Keratinocyte (primary cell): ENCODE data around the gene CNN3. TPM values are rescaled to one million over a fixed set of nuclear protein-coding genes. Genes with fewer than 3 reads are reported as not detected.

Experiments used
- DNase-seq: peaks from one replicate; pipeline ENCODE4 v3.0.0-alpha.2; 2011; ENCODE audit warnings: low read depth, missing footprints, low spot score
- FAIRE-seq: peaks from 2 replicates; lab custom pipeline; 2011; peaks lifted over from hg19 to GRCh38; lab: Jason Lieb, UNC
- H2AFZ ChIP-seq: 2 replicates; pipeline ENCODE4 v1.6.0; 2012; ENCODE audit warnings: low read length, control low read depth, inconsistent platforms; ENCODE audit not compliant: control insufficient read depth
- H3K27ac ChIP-seq: 2 replicates; pipeline ENCODE4 v1.5.1; 2011; ENCODE audit warnings: low read length; ENCODE audit not compliant: control insufficient read depth, insufficient read depth
- H3K27me3 ChIP-seq: 3 replicates; pipeline ENCODE4 v1.6.0; 2011; ENCODE audit warnings: low read length; ENCODE audit not compliant: control insufficient read depth, insufficient read depth; ENCODE audit errors: extremely low read depth
- H3K36me3 ChIP-seq, 2 experiments: 2 replicates in 1 of 2; 3 replicates in 1 of 2; pipeline ENCODE4 v1.5.1; 2011; ENCODE audit warnings: low read length in 2 of 2, mild to moderate bottlenecking in 1 of 2; ENCODE audit not compliant: control insufficient read depth in 2 of 2, insufficient read depth in 2 of 2; ENCODE audit errors: extremely low read depth in 1 of 2
- H3K4me1 ChIP-seq: 3 replicates; pipeline ENCODE4 v1.5.1; 2011; ENCODE audit warnings: low read length; ENCODE audit not compliant: control insufficient read depth, insufficient read depth; ENCODE audit errors: extremely low read depth
- H3K4me2 ChIP-seq: 3 replicates; pipeline ENCODE4 v1.6.0; 2011; ENCODE audit warnings: low read depth, low read length; ENCODE audit not compliant: control insufficient read depth, insufficient read depth; ENCODE audit errors: extremely low read depth
- H3K4me3 ChIP-seq, 3 experiments: fragments of 200-600 bp in 1 of 3; sonication (generic) in 1 of 3; 2 replicates in 2 of 3; 3 replicates in 1 of 3; pipeline ENCODE4 v1.5.1; 2011 to 2016; ENCODE audit warnings: low read length in 3 of 3, mild to moderate bottlenecking in 3 of 3, control low read depth in 2 of 3, inconsistent platforms in 1 of 3, low read depth in 1 of 3, mixed read lengths in 1 of 3, mixed run types in 1 of 3, moderate library complexity in 1 of 3; ENCODE audit not compliant: control insufficient read depth in 2 of 3, insufficient read depth in 2 of 3; ENCODE audit errors: extremely low read depth in 1 of 3
- H3K79me2 ChIP-seq: 2 replicates; pipeline ENCODE4 v1.6.0; 2012; ENCODE audit warnings: low read length; ENCODE audit not compliant: control insufficient read depth, insufficient read depth
- H3K9ac ChIP-seq: 3 replicates; pipeline ENCODE4 v1.6.0; 2011; ENCODE audit warnings: low read length; ENCODE audit not compliant: control insufficient read depth, insufficient read depth; ENCODE audit errors: extremely low read depth
- H3K9me1 ChIP-seq: 3 replicates; pipeline ENCODE4 v1.6.0; 2011; ENCODE audit warnings: low read length; ENCODE audit not compliant: control insufficient read depth, insufficient read depth; ENCODE audit errors: extremely low read depth
- H3K9me3 ChIP-seq: 2 replicates; pipeline ENCODE4 v1.5.1; 2012; ENCODE audit warnings: low read depth, low read length; ENCODE audit not compliant: control insufficient read depth
- H4K20me1 ChIP-seq: 3 replicates; pipeline ENCODE4 v1.6.0; 2011; ENCODE audit warnings: low read length; ENCODE audit not compliant: control insufficient read depth, insufficient read depth; ENCODE audit errors: extremely low read depth
- EZH2 ChIP-seq: IDR thresholded peaks from one replicate; pipeline ENCODE4 v1.6.1; 2012; ENCODE audit warnings: inconsistent platforms, mild to moderate bottlenecking, low read length, moderate library complexity
- dilution Hi-C: fragments of 300-500 bp; cut with MboI; formaldehyde crosslinking; loops from one replicate; pipeline ENCODE4 v1.7.0; 2020; ENCODE audit warnings: low sequenced_read_pairs; ENCODE audit not compliant: extremely low pct_ligation_motif_present
- polyA plus RNA-seq, 5 experiments: library from polyadenylated mRNA; depleted of rRNA in 3 of 5; stranded (reverse) in 3 of 5; stranded (forward) in 1 of 5; unstranded in 1 of 5; fragments of >200 nt; gene quantifications; 1 replicate in 1 of 5; 2 replicates in 3 of 5; 3 replicates in 1 of 5; pipeline versions ENCODE4 v1.2.1 to v1.2.3, GENCODE V29; 2011 to 2012; ENCODE audit warnings: missing spikeins in 2 of 5, low read depth in 1 of 5, low replicate concordance in 1 of 5
- TF ChIP-seq, protein P1 (sequence below), 3 experiments: IDR thresholded peaks in 1 of 3; conservative IDR thresholded peaks in 1 of 3; optimal IDR thresholded peaks in 1 of 3; 2 replicates in 2 of 3; 3 replicates in 1 of 3; pipeline versions ENCODE3 to v1.5.1; 2011; ENCODE audit warnings: low read length in 3 of 3, mild to moderate bottlenecking in 3 of 3, moderate library complexity in 2 of 3, control low read depth in 1 of 3, inconsistent platforms in 1 of 3; ENCODE audit not compliant: insufficient read depth in 2 of 3; ENCODE audit errors: extremely low read depth in 1 of 3

Gene CNN3
- polyA plus RNA-seq, 1 donor (not counting 4 experiments of a cell fraction or from before 2014, with no cell fraction given): 119 TPM

DNA sequence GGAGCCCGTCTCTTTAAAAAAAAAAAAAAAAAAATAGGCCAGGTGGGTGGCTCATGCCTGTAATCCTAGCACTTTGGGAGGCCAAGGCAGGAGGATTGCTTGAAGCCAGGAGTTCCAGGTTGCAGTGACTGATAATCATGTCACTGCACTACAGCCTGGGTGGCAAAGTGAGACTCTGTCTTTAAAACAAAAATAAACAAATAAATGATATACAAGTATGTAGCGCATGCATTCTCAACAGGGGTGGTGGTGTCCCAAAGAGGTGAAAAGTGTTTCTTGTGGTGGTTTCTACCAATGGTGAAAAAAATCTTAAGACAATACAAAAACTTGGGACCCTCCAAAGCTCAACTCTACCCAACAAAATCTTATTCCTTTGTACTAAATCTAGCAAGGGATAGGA lies 17.9 kb downstream of the CNN3 start:
- Histone ChIP-seq H3K27ac (no peak overlapping the region), H3K9me3 (no peaks in the 10 kb centered on the region), H3K4me2 (no peak overlapping the region), H3K4me1 (peaks cover 12% of the 10 kb centered on the region), H3K36me3 (peaks cover 6 to 9% of the 10 kb centered on the region in 2 experiments), H4K20me1 (peaks cover 4% of the 10 kb centered on the region), H2AFZ (no peak overlapping the region), H3K9me1 (no peaks in the 10 kb centered on the region), H3K4me3 (no peak overlapping the region), H3K79me2 (peaks cover 97% of the 10 kb centered on the region), H3K27me3 (no peaks in the 10 kb centered on the region), H3K9ac (no peak overlapping the region)
- DNase-seq (no peak), FAIRE-seq (no peak)
- no peak for TF ChIP-seq EZH2
- dilution Hi-C loops: no loop called here

- TF ChIP-seq EZH2: no peak
- TF ChIP-seq, protein P1, sequence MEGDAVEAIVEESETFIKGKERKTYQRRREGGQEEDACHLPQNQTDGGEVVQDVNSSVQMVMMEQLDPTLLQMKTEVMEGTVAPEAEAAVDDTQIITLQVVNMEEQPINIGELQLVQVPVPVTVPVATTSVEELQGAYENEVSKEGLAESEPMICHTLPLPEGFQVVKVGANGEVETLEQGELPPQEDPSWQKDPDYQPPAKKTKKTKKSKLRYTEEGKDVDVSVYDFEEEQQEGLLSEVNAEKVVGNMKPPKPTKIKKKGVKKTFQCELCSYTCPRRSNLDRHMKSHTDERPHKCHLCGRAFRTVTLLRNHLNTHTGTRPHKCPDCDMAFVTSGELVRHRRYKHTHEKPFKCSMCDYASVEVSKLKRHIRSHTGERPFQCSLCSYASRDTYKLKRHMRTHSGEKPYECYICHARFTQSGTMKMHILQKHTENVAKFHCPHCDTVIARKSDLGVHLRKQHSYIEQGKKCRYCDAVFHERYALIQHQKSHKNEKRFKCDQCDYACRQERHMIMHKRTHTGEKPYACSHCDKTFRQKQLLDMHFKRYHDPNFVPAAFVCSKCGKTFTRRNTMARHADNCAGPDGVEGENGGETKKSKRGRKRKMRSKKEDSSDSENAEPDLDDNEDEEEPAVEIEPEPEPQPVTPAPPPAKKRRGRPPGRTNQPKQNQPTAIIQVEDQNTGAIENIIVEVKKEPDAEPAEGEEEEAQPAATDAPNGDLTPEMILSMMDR (optimal IDR thresholded peaks at IDR 0.05 in 1 of 3, IDR thresholded peaks at IDR 0.05 in 1 of 3, conservative IDR thresholded peaks at IDR 0.05 in 1 of 3; ENCODE audit: extremely low read depth in 1 of 3, insufficient read depth in 2 of 3, low read length in 3 of 3): no peak
- Histone ChIP-seq H3K27me3 (no peaks in the 10 kb centered on the region), H2AFZ (no peak overlapping the region), H4K20me1 (peaks cover 4% of the 10 kb centered on the region), H3K4me3 (no peak overlapping the region), H3K27ac (no peak overlapping the region), H3K4me2 (no peak overlapping the region), H3K4me1 (peaks cover 20% of the 10 kb centered on the region), H3K9me3 (no peaks in the 10 kb centered on the region), H3K36me3 (peaks cover 7 to 9% of the 10 kb centered on the region in 2 experiments), H3K79me2 (peaks cover 97% of the 10 kb centered on the region), H3K9ac (no peak overlapping the region), H3K9me1 (no peaks in the 10 kb centered on the region)
- DNase-seq (no peak), FAIRE-seq (no peak)
- dilution Hi-C loops: no loop called here
Observed at GRCh38 chr1:94908190-94908589, 18.7 kb downstream of the CNN3 start.

GRCh38 chr1:94907136-94907535 lies 19.8 kb downstream of the CNN3 start:
- Histone ChIP-seq H3K9ac (no peak overlapping the region), H3K79me2 (peaks cover 90% of the 10 kb centered on the region), H3K9me1 (no peaks in the 10 kb centered on the region), H3K27ac (no peak overlapping the region), H3K4me2 (no peak overlapping the region), H4K20me1 (peaks cover 4% of the 10 kb centered on the region), H3K4me1 (peaks cover 20% of the 10 kb centered on the region), H3K36me3 (peaks cover 9 to 10% of the 10 kb centered on the region in 2 experiments), H3K4me3 (no peak overlapping the region), H3K9me3 (no peaks in the 10 kb centered on the region), H2AFZ (no peak overlapping the region), H3K27me3 (no peaks in the 10 kb centered on the region)
- TF ChIP-seq, protein P1 (optimal IDR thresholded peaks at IDR 0.05 in 1 of 3, IDR thresholded peaks at IDR 0.05 in 1 of 3, conservative IDR thresholded peaks at IDR 0.05 in 1 of 3; ENCODE audit: extremely low read depth in 1 of 3, insufficient read depth in 2 of 3, low read length in 3 of 3): no peak
- no peak for TF ChIP-seq EZH2
- DNase-seq (no peak), FAIRE-seq (no peak)
- dilution Hi-C loops: no loop called here
